Stimulated activated CD8-positive, alpha-beta memory T cell treated with anti-CD3 and anti-CD28 coated beads, Interleukin-4, amount 100 ng/mL, for 1 hour (primary cell): Measurements from ENCODE around the gene KRT76.

Source experiments
- DNase-seq, 2 donors: peaks; one replicate each; pipeline ENCODE4 v3.0.0-alpha.2; 2020; ENCODE audit warnings: low read depth in 2 of 2, low spot score in 1 of 2

KRT76 gene

GRCh38 chr12:52782502-52782901, 5.4 kb upstream of the KRT76 start:
- DNase-seq: no peak

- no peak for DNase-seq
These were observed 4.4 kb upstream of the KRT76 start for GRCh38 chr12:52781399-52782082.

GRCh38 chr12:52779914-52780313, 2.8 kb upstream of the KRT76 start:
- DNase-seq: no peak

- DNase-seq: no peak
These were observed 1.7 kb upstream of the KRT76 start for GRCh38 chr12:52778833-52779232.

- DNase-seq: no peak
These were observed 421 bp upstream of the KRT76 start for GRCh38 chr12:52777566-52777965.

GRCh38 chr12:52776435-52776834, 710 bp downstream of the KRT76 start:
- no peak for DNase-seq

- no peak for DNase-seq
These were observed 2.4 kb downstream of the KRT76 start for GRCh38 chr12:52774629-52775250.

- DNase-seq: no peak
These were observed 4.4 kb downstream of the KRT76 start for GRCh38 chr12:52772772-52773171.

- no peak for DNase-seq
These were observed 5.0 kb downstream of the KRT76 start for GRCh38 chr12:52772188-52772587.

- DNase-seq: no peak
These were observed 5.6 kb downstream of the KRT76 start for GRCh38 chr12:52771505-52771904.

GRCh38 chr12:52771088-52771487, 6.1 kb downstream of the KRT76 start:
- DNase-seq: no peak

- no peak for DNase-seq
These were observed 7.2 kb downstream of the KRT76 start for GRCh38 chr12:52769946-52770345.

- no peak for DNase-seq
These were observed 7.8 kb downstream of the KRT76 start for GRCh38 chr12:52769354-52769753.

- no peak for DNase-seq
These were observed 8.5 kb downstream of the KRT76 start for GRCh38 chr12:52768479-52769200.

GRCh38 chr12:52767427-52767826, 9.7 kb downstream of the KRT76 start:
- no peak for DNase-seq

GRCh38 chr12:52767020-52767379, 10.1 kb downstream of the KRT76 start:
- DNase-seq: no peak

- DNase-seq: no peak
These were observed 10.7 kb downstream of the KRT76 start for GRCh38 chr12:52766351-52767019.

GRCh38 chr12:52765702-52766101, 11.4 kb downstream of the KRT76 start:
- no peak for DNase-seq

- DNase-seq: no peak
These were observed 13.2 kb downstream of the KRT76 start for GRCh38 chr12:52763991-52764390.

GRCh38 chr12:52763036-52763659, 14.0 kb downstream of the KRT76 start:
- DNase-seq: no peak

GRCh38 chr12:52761802-52762201, 15.3 kb downstream of the KRT76 start:
- no peak for DNase-seq
